NB4 (cell line): Measurements from ENCODE around the gene GTF3C6.

Experiments used
- CTCF ChIP-seq: IDR thresholded peaks from one replicate; pipeline ENCODE4 v1.5.1; 2012; ENCODE audit warnings: low read depth, low read length
- MYC ChIP-seq: IDR thresholded peaks from 2 replicates; pipeline ENCODE4 v1.6.1; 2011; ENCODE audit warnings: low read depth, low read length
- POLR2A ChIP-seq: IDR thresholded peaks from 2 replicates; pipeline ENCODE4 v1.6.1; 2011; ENCODE audit warnings: mild to moderate bottlenecking; ENCODE audit not compliant: insufficient read length; ENCODE audit errors: extremely low read depth

GRCh38 chr6:110971468-110971867, 13.0 kb downstream of the GTF3C6 start:
- TF ChIP-seq CTCF: no peak
- no peak for TF ChIP-seq MYC
- TF ChIP-seq POLR2A: no peak
